Dermis microvascular lymphatic vessel endothelial cell (primary cell): Measurements from ENCODE around the gene PTAFR. TPM values are rescaled to one million over a fixed set of nuclear protein-coding genes. Genes with fewer than 3 reads are reported as not detected.
A peak's percentile ranks its signal among the peaks of the same experiment; 100 is the strongest.
"Not testable (repeated sequence)": the region's sequence is repeated elsewhere in the genome, so short reads cannot be mapped to it uniquely, and the experiment has no call there.

Experiments used
- DNase-seq, 2 donors: peaks; one replicate each; pipeline versions ENCODE4 v3.0.0 to v3.0.0-alpha.2; 2010; ENCODE audit warnings: low read depth in 2 of 2
- total RNA-seq: library from RNA; depleted of rRNA; stranded (reverse); fragments of >200 nt; gene quantifications from 2 replicates; pipeline ENCODE4 v1.2.1, GENCODE V29; 2014

The PTAFR gene
- total RNA-seq, 1 donor from 2014 or later, result 0.13 TPM

GRCh38 chr1:28145728-28146127 lies 30.8 kb downstream of the PTAFR start:
- no peak for DNase-seq

DNA sequence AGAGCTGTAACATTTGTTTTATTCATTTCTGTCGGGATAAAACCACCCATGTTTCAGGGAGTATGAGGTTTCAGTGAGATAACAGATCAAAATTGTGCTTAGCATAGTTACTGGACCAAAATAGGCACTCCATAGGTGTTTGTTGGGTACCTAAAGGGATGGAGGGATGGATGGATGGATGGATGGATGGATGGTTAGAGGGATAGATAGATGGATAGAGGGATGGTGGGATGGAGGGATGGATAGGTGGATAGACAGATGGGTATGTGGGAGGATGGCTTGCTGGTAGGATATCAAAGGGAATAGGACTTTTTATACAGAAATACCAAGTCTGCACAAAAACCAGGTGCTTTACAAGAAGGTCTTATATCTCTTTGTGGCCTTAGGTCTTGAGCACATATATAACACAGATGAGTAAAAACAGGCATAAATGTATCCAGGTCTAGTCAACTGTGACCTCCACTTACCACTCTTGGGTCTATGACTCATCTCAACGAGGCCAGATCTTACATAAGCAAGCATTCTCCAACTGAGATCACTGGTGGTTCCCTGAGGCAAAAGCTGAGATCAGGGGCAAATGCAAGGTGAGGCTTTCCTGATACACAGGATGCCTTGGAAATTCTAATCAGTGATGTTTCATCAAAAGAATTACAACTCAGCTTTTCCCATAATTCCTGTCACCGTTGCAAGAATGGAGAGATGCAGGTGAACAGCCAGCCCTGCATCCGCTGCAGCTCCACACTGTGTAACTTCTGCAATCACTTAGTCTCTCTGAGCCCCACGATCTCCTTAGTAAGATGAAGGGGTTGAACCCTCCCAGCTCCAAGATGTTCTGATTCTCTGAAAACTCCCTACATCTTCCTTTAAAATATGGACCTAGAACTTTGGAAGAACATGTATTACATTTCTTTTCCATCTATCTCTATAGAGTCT lies 32.0 kb downstream of the PTAFR start:
- DNase-seq, result no peak

GRCh38 chr1:28143496-28144202 lies 32.8 kb downstream of the PTAFR start:
- DNase-seq, result no peak

DNA sequence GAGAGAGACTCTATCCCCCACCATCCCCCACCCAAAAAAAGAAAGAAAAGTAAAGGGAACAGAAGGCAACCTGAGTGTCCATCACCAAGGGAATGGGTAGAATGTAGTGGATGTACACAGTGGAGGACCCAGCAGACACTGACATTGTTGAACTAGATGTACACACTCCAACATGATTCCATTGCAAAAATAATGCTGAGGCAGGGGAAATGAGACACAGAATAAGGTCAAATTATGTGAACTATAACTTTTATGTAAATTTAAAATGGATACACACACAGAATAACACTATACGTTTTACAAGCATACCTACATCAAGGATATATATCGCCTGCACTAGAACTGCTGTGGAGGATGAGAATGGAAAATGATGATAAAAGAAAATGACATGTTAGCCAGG lies 34.8 kb downstream of the PTAFR start:
- no peak for DNase-seq

DNA sequence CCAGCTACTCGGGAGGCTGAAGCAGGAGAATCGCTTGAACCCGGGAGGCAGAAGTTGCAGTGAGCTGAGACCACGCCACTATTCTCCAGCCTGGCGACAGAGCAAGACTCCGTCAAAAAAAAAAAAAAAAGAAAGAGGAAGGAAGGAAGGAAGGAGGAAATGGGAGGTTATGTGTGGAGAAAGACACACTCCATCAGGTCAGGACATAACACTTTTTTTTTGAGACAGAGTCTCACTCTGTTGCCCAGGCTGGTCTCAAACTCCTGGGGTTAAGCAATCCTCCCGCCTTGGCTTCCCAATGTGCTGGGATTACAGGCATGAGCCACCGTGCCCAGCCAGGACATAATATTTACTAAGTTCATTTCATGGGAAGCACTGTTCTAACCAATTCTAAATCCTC lies 36.6 kb downstream of the PTAFR start:
- DNase-seq, result not testable (repeated sequence)

DNA sequence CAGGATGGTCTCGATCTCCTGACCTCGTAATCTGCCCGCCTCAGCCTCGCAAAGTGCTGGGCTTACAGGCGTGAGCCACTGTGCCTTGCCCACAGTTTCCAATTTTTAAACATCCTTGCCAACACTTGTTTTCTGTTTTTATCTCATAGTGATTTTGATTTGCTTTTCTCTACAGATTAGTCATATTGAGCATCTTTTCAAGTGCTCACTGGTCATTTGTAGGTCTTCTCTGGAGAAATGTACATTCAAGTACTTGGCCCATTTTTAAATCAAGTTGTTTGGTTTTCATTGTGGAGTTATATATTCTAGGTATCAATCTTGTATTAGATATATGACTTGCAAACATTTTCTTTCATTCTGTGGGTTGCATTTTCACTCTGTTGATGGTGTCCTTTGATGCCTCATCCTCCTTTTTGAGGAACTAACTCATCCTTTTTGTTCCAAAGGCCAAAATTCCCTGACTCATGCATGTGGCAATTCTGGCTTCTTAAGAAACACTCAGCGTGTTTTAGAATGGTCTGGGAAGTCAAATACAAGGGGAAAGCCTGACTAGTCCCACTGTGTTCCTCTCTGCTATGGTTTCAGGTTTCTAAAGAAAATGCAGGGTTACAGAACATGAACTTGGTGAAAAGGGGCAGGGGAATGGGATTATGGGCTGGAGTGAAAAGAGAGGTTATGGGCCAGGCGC lies 37.3 kb downstream of the PTAFR start:
- no peak for DNase-seq

- DNase-seq, result no peak
Observed at GRCh38 chr1:28136922-28137613, 39.4 kb downstream of the PTAFR start.

- DNase-seq, result no peak
Observed at GRCh38 chr1:28136169-28136921, 40.1 kb downstream of the PTAFR start.

GRCh38 chr1:28135371-28136168 lies 40.9 kb downstream of the PTAFR start:
- no peak for DNase-seq

GRCh38 chr1:28134651-28135207 lies 41.8 kb downstream of the PTAFR start:
- DNase-seq, result no peak

GRCh38 chr1:28132171-28133167 lies 44.0 kb downstream of the PTAFR start:
- DNase-seq, result no peak

- DNase-seq, result no peak
Observed at GRCh38 chr1:28130901-28131300, 45.6 kb downstream of the PTAFR start.

DNA sequence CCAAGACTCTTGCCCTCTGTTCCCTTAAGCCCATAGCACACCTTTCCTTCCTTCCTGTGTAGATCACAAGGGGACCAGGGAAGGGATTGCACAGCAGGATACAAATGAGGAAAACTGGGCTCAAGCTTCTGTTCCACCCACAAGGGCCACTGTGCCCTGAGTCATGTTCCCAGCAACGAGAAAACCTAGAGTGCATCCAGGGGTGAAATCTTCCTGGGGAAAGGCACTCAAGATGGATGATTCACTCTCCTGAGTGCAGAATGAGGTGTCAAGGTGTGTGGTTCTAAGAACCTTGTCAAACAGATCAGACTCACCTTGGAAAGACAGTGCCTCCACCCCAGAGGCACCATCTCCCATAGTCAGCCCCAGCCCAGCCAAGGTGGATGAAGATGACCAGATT lies 47.3 kb downstream of the PTAFR start:
- DNase-seq, result peak in 1 of 2 donors; percentile 16

GRCh38 chr1:28127617-28128257 lies 48.8 kb downstream of the PTAFR start:
- no peak for DNase-seq

- no peak for DNase-seq
Observed at GRCh38 chr1:28126783-28127490, 49.6 kb downstream of the PTAFR start.

GRCh38 chr1:28126212-28126611 lies 50.3 kb downstream of the PTAFR start:
- DNase-seq, result no peak

DNA sequence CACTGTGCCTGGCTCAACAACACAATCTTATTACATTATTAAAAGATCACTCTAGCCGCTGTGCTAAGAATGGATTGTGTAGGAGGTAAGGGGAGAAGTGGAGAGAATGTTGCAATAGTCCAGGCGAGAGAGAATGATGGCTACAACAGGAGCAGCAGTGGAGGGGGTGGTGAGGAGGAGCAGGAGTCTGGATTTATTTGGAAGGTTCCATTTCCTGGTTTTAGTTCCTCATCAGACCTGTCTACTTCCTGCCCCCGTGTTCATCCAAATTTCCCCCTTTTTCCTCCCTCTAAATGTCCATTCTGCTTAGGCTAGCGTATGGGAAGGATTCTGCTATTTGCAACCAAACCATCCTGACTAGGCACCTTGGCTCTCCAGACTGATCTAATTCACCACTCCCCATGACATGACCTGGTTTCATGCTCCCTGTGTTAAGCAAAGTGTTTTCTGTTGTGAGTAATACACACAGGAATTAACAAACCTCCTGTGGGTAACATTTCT lies 53.0 kb downstream of the PTAFR start:
- DNase-seq, result no peak
